Nephron progenitor cell (in vitro differentiated cells): ENCODE results near the gene EPS15.
A peak's percentile ranks its signal among the peaks of the same experiment; 100 is the strongest.

Experiments used
- DNase-seq: peaks from one replicate; pipeline ENCODE4 v3.0.0; 2021
- H3K27ac Mint-ChIP-seq: 2 replicates; pipeline ENCODE4 v1.8.0; 2021; ENCODE audit warnings: mild to moderate bottlenecking, moderate library complexity, mixed read lengths
- H3K27me3 Mint-ChIP-seq: 2 replicates; pipeline ENCODE4 v1.8.0; 2021; ENCODE audit warnings: mild to moderate bottlenecking, low read depth, mixed read lengths; ENCODE audit not compliant: poor library complexity
- H3K36me3 Mint-ChIP-seq: 2 replicates; pipeline ENCODE4 v1.8.0; 2021; ENCODE audit warnings: low read depth, mixed read lengths
- H3K4me1 Mint-ChIP-seq: 2 replicates; pipeline ENCODE4 v1.8.0; 2021; ENCODE audit warnings: mixed read lengths
- H3K4me3 Mint-ChIP-seq: 2 replicates; pipeline ENCODE4 v1.8.0; 2021; ENCODE audit warnings: mild to moderate bottlenecking, moderate library complexity, mixed read lengths
- H3K9me3 Mint-ChIP-seq: 2 replicates; pipeline ENCODE4 v1.8.0; 2021; ENCODE audit warnings: mild to moderate bottlenecking, moderate library complexity, mixed read lengths
- CTCF ChIP-seq: fragments of 200-600 bp; sonication (generic); IDR thresholded peaks from 2 replicates; pipeline ENCODE4 v1.5.0; 2021; ENCODE audit warnings: antibody characterized with exemption

EPS15 gene

GRCh38 chr1:51378871-51379270, 140.2 kb downstream of the EPS15 start:
- Mint-ChIP-seq H3K9me3 (peaks cover 69% of the 10 kb centered on the region), H3K36me3 (peaks cover 91% of the 10 kb centered on the region), H3K27ac (no peak overlapping the region), H3K4me3 (no peak overlapping the region), H3K4me1 (no peaks in the 10 kb centered on the region), H3K27me3 (no peaks in the 10 kb centered on the region)
- DNase-seq: no peak
- no peak for TF ChIP-seq CTCF

- DNase-seq: no peak
- TF ChIP-seq CTCF: no peak
- Mint-ChIP-seq H3K36me3 (peaks cover 55% of the 10 kb centered on the region), H3K4me3 (no peak overlapping the region), H3K4me1 (peaks cover 5% of the 10 kb centered on the region), H3K27me3 (no peaks in the 10 kb centered on the region), H3K27ac (no peak overlapping the region), H3K9me3 (peaks cover 30% of the 10 kb centered on the region)
These were observed 145.2 kb downstream of the EPS15 start for GRCh38 chr1:51373898-51374297.

- Mint-ChIP-seq H3K4me1 (peaks cover 5% of the 10 kb centered on the region), H3K4me3 (no peak overlapping the region), H3K36me3 (peaks cover 41% of the 10 kb centered on the region), H3K27me3 (no peaks in the 10 kb centered on the region), H3K27ac (peak overlapping the region; percentile 19), H3K9me3 (peaks cover 24% of the 10 kb centered on the region)
- DNase-seq: no peak
- no peak for TF ChIP-seq CTCF
These were observed 146.5 kb downstream of the EPS15 start for GRCh38 chr1:51372561-51372960.

- H3K27ac Mint-ChIP-seq: no peak overlapping the region
- DNase-seq: no peak
- no peak for TF ChIP-seq CTCF
- H3K4me3 Mint-ChIP-seq: no peak overlapping the region
- peaks cover 22% of the 10 kb centered on the region for H3K36me3 Mint-ChIP-seq
- no peaks in the 10 kb centered on the region for H3K27me3 Mint-ChIP-seq
- H3K9me3 Mint-ChIP-seq: no peaks in the 10 kb centered on the region
- H3K4me1 Mint-ChIP-seq: peaks cover 5% of the 10 kb centered on the region
These were observed 149.9 kb downstream of the EPS15 start for GRCh38 chr1:51369171-51369570.

- no peak for TF ChIP-seq CTCF
- no peak for DNase-seq
- Mint-ChIP-seq H3K27ac (peak overlapping the region; percentile 12), H3K4me3 (no peak overlapping the region), H3K4me1 (no peaks in the 10 kb centered on the region), H3K9me3 (no peaks in the 10 kb centered on the region), H3K27me3 (no peaks in the 10 kb centered on the region), H3K36me3 (peaks cover 14% of the 10 kb centered on the region)
These were observed 153.3 kb downstream of the EPS15 start for GRCh38 chr1:51365774-51366173.

GRCh38 chr1:51359879-51360278, 159.2 kb downstream of the EPS15 start:
- Mint-ChIP-seq H3K9me3 (no peaks in the 10 kb centered on the region), H3K4me3 (no peak overlapping the region), H3K36me3 (peaks cover 21% of the 10 kb centered on the region), H3K4me1 (no peaks in the 10 kb centered on the region), H3K27me3 (no peaks in the 10 kb centered on the region), H3K27ac (no peak overlapping the region)
- no peak for DNase-seq
- no peak for TF ChIP-seq CTCF
